Ovary (tissue), 9 donors: Measurements from ENCODE around the gene HEATR5A. TPM values are rescaled to one million over a fixed set of nuclear protein-coding genes. Genes with fewer than 3 reads are reported as not detected.

Experiments
- DNase-seq, 5 donors: peaks; one replicate each; pipeline ENCODE4 v3.0.0-alpha.2; 2019 to 2020
- H3K27ac ChIP-seq, 2 donors: fragments of 200-600 bp; one replicate each; pipeline versions ENCODE4 v1.5.1 to v1.8.0; 2019 to 2022
- H3K27me3 ChIP-seq: fragments of 200-600 bp; one replicate; pipeline ENCODE4 v1.8.0; 2022
- H3K36me3 ChIP-seq: fragments of 200-600 bp; sonication (generic); one replicate; pipeline ENCODE4 v1.5.1; 2019
- H3K4me1 ChIP-seq: one replicate; pipeline ENCODE4 v1.8.1; 2013; ENCODE audit warnings: mild to moderate bottlenecking, moderate library complexity; ENCODE audit not compliant: insufficient read depth
- H3K4me3 ChIP-seq: fragments of 200-600 bp; sonication (generic); one replicate; pipeline ENCODE4 v1.5.1; 2017
- H3K9me3 ChIP-seq, 2 donors: fragments of 200-600 bp in 1 of 2; sonication (generic) in 1 of 2; one replicate each; pipeline versions ENCODE4 v1.5.1 to v1.8.1; 2013 to 2019; ENCODE audit warnings: mild to moderate bottlenecking in 1 of 2, moderate library complexity in 1 of 2
- CTCF ChIP-seq, 3 donors: fragments of 450-650 bp in 2 of 3; fragments of 200-600 bp in 1 of 3; IDR thresholded peaks; one replicate each; pipeline versions ENCODE4 v1.5.1 to v1.8.0; 2016 to 2022; ENCODE audit warnings: antibody characterized with exemption in 3 of 3, mild to moderate bottlenecking in 1 of 3
- EP300 ChIP-seq: sonication (generic); formaldehyde crosslinking; IDR thresholded peaks from one replicate; pipeline ENCODE4 v1.6.1; 2017; ENCODE audit warnings: antibody characterized with exemption
- POLR2A ChIP-seq: fragments of 450-650 bp; IDR thresholded peaks from one replicate; pipeline ENCODE4 v1.6.1; 2017; ENCODE audit warnings: antibody characterized with exemption, mild to moderate bottlenecking, moderate library complexity
- WGBS, 3 donors: extraction: QIAGEN DNeasy Blood & Tissue Kit in 1 of 3; methylation state at CpG; one replicate each; pipeline versions ENCODE4 v1.1.5 to v1.1.7; 2013 to 2017; 5-methylcytosine and 5-hydroxymethylcytosine counted together
- intact Hi-C, 4 donors: fragments of 100-400 bp; cut with DNase I; formaldehyde crosslinking; loops; one replicate each; pipeline versions ENCODE4 v1.11.0 to v1.15.1; 2022 to 2023
- polyA plus RNA-seq, 2 donors: library from polyadenylated mRNA; stranded (reverse); fragments of 200-250 nt in 1 of 2; fragments of 350-450 nt in 1 of 2; fragmentation: Illumina TruSeq in 1 of 2; extraction: RNeasy Lipid Tissue Mini Kit (QIAGEN cat#74804) in 1 of 2; gene quantifications; one replicate each; pipeline ENCODE4 v1.2.3, GENCODE V29; 2013 to 2014
- total RNA-seq, 7 donors: library from RNA; depleted of rRNA in 2 of 7; stranded (reverse); fragments of >200 nt in 2 of 7; fragmentation: NEBNext Ultra II Directional in 3 of 7; extraction: Animal tissue kit (Norgen Biotek cat#: 25700) in 3 of 7; gene quantifications; one replicate each; pipeline versions ENCODE4 v1.1.0 to v1.2.4, GENCODE V29; 2016 to 2023
- donor health status: DM: no; HTN: no; CAD: no; lungs with moderate emphysema.
- donor health status: DM: no; HTN: no; CAD: no.
- donor health status: Bipolar disorder and iron deficiency.
- donor health status: DM: yes; HTN: yes; CAD: no.
- donor health status: DM: no; HTN: no; CAD: no.
- donor health status: DM: yes; HTN: yes; CAD: no.

HEATR5A gene
- total and polyA plus RNA-seq, 9 donors = 6.2 to 32.9 (median 22.4) TPM

GRCh38 chr14:31292937-31293616 lies 127.3 kb downstream of the HEATR5A start:
- intact Hi-C loops = no loop called here
- TF ChIP-seq EP300 (no peak), CTCF (IDR thresholded peaks at IDR 0.05) (no peak), POLR2A (no peak)
- no peaks in the 10 kb centered on the region for H3K36me3 ChIP-seq
- no peak overlapping the region for H3K27ac ChIP-seq
- no peak for DNase-seq
- no peaks in the 10 kb centered on the region for H3K9me3 ChIP-seq
- H3K27me3 ChIP-seq = no peaks in the 10 kb centered on the region
- no peak overlapping the region for H3K4me3 ChIP-seq
- peaks cover 2% of the 10 kb centered on the region for H3K4me1 ChIP-seq
- WGBS, 3 donors = 51 to 69% (median 65%) methylated on average over 3 of the region's 3 CpGs

DNA sequence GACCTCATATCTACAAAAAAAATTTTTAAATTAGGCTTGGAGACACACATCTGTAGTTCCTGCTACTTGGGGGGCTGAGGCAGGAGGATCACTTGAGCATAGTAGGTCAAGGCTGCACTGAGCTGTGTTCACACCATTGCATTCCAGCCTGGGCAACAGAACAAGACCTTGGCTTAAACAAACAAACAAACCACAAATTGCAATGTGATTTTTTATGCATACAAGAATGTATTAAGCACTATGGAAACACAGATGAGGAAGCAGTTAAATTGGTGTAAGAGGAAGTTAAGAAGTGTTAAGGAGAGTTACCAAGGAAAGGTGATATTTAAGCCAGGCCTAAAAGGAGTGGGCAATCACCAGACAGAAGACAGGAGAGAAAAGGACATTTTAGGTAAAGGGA lies 129.1 kb downstream of the HEATR5A start:
- intact Hi-C loops = no loop called here

GRCh38 chr14:31287294-31287972 lies 132.9 kb downstream of the HEATR5A start:
- Histone ChIP-seq H3K4me1 (no peaks in the 10 kb centered on the region), H3K27ac (no peak overlapping the region), H3K36me3 (no peaks in the 10 kb centered on the region), H3K4me3 (no peak overlapping the region), H3K9me3 (no peaks in the 10 kb centered on the region), H3K27me3 (no peaks in the 10 kb centered on the region)
- TF ChIP-seq CTCF (IDR thresholded peaks at IDR 0.05) (no peak), EP300 (no peak), POLR2A (no peak)
- intact Hi-C loops = no loop called here
- 87 to 94% (median 93%) methylated on average over 4 of the region's 4 CpGs for WGBS, 3 donors
- no peak for DNase-seq

More for the DNA sequence above, 129.1 kb downstream of the HEATR5A start:
- H3K27me3 ChIP-seq = no peaks in the 10 kb centered on the region
- no peak overlapping the region for H3K4me3 ChIP-seq
- no peak overlapping the region for H3K27ac ChIP-seq
- no peaks in the 10 kb centered on the region for H3K4me1 ChIP-seq
- H3K9me3 ChIP-seq = no peaks in the 10 kb centered on the region
- H3K36me3 ChIP-seq = no peaks in the 10 kb centered on the region
- TF ChIP-seq CTCF (IDR thresholded peaks at IDR 0.05) = no peak
- no peak for TF ChIP-seq POLR2A
- TF ChIP-seq EP300 = no peak
- no peak for DNase-seq

- intact Hi-C loops = no loop called here
- no peaks in the 10 kb centered on the region for H3K27me3 ChIP-seq
- no peak overlapping the region for H3K4me3 ChIP-seq
- no peaks in the 10 kb centered on the region for H3K36me3 ChIP-seq
- H3K27ac ChIP-seq = no peak overlapping the region
- DNase-seq = no peak
- WGBS, 3 donors = 89 to 92% (median 90%) methylated on average over 12 of the region's 12 CpGs
- no peaks in the 10 kb centered on the region for H3K4me1 ChIP-seq
- no peak for TF ChIP-seq EP300
- no peak for TF ChIP-seq POLR2A
- no peak for TF ChIP-seq CTCF (IDR thresholded peaks at IDR 0.05)
- H3K9me3 ChIP-seq = no peaks in the 10 kb centered on the region
These were observed 133.7 kb downstream of the HEATR5A start for GRCh38 chr14:31286456-31287293.
